Tibial artery (tissue), 4 donors: Measurements from ENCODE around the gene CRAT.

Experiments used
- DNase-seq, 2 donors: peaks; one replicate each; pipeline ENCODE4 v3.0.0-alpha.2; 2019
- H3K27ac ChIP-seq, 2 donors: fragments of 200-600 bp; sonication (generic) in 1 of 2; 1 replicate in 1 of 2; 2 replicates in 1 of 2; pipeline ENCODE4 v1.5.1; 2018 to 2019; ENCODE audit warnings: mild to moderate bottlenecking in 1 of 2
- H3K27me3 ChIP-seq, 2 donors: fragments of 200-600 bp; sonication (generic) in 1 of 2; one replicate each; pipeline versions ENCODE4 v1.5.1 to v1.6.0; 2016 to 2019
- H3K36me3 ChIP-seq, 3 donors: fragments of 200-600 bp; sonication (generic) in 2 of 3; one replicate each; pipeline ENCODE4 v1.5.1; 2016 to 2019; ENCODE audit warnings: mild to moderate bottlenecking in 2 of 3
- H3K4me1 ChIP-seq, 4 donors: fragments of 200-600 bp; sonication (generic) in 2 of 4; 1 replicate in 3 of 4; 2 replicates in 1 of 4; pipeline ENCODE4 v1.5.1; 2016 to 2019
- H3K4me3 ChIP-seq, 2 donors: fragments of 200-600 bp; sonication (generic) in 1 of 2; 1 replicate in 1 of 2; 2 replicates in 1 of 2; pipeline ENCODE4 v1.5.1; 2018 to 2019; ENCODE audit warnings: mild to moderate bottlenecking in 2 of 2
- H3K9me3 ChIP-seq, 3 donors: fragments of 200-600 bp; sonication (generic) in 1 of 3; one replicate each; pipeline ENCODE4 v1.5.1; 2016 to 2019
- intact Hi-C: fragments of 100-400 bp; cut with DNase I; formaldehyde crosslinking; loops from one replicate; pipeline ENCODE4 v1.15.0; 2023; ENCODE audit warnings: low total_unique reads
- TF ChIP-seq, protein P1 (sequence below), 2 experiments: fragments of 200-600 bp in 1 of 2; fragments of 450-650 bp in 1 of 2; IDR thresholded peaks; one replicate each; pipeline ENCODE4 v1.5.1; 2017 to 2019; ENCODE audit warnings: antibody characterized with exemption in 2 of 2, mild to moderate bottlenecking in 1 of 2, moderate library complexity in 1 of 2

Gene CRAT

DNA sequence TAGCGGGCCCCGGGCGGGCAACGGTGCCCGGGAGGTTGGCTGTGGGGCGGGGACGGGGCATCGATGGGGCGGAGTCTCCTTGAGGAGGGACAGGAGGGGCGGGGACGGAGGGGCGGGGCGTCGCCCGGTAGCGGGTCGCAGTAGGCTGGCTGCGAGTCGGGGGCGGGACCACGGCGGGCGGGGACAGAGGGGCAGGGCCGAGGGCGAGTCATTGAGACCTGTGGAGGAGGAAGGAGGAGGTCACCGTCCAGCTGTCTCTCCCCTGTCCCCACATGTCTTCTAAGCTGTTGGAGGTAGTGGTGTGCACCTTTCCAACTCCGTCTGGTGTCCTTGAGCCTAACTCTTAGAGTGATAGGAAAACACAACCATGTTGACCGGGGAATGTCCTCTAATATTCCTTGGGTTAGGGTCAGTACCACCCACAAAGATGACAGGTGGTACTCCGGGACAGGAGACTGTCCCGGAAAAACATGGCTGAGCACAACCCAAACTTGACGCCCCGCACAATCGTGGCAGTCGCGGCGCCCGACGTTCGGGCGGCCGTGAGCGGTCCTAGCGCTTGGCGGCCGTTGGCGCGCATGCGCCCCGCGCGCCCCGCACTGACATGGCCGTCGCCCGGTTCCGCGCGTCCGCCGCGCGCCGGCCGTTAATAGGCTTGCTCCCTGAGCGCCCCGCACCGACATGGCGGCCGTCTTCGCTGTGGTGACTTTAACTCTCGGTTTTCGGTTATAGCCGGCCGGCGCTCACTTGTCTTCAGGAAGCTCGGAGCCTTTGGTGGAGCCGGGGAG, at the start of gene CRAT, which contains the start of gene PTPA:
CRAT (minus strand) TSS at position 54 of the 788 bp plus-strand sequence. CDS start 284 bp downstream, outside the sequence.
PTPA (plus strand) TSS at position 676 of the 788 bp plus-strand sequence. CDS start 186 bp downstream, outside the sequence.
- intact Hi-C loops: no loop called here
- TF ChIP-seq, protein P1, sequence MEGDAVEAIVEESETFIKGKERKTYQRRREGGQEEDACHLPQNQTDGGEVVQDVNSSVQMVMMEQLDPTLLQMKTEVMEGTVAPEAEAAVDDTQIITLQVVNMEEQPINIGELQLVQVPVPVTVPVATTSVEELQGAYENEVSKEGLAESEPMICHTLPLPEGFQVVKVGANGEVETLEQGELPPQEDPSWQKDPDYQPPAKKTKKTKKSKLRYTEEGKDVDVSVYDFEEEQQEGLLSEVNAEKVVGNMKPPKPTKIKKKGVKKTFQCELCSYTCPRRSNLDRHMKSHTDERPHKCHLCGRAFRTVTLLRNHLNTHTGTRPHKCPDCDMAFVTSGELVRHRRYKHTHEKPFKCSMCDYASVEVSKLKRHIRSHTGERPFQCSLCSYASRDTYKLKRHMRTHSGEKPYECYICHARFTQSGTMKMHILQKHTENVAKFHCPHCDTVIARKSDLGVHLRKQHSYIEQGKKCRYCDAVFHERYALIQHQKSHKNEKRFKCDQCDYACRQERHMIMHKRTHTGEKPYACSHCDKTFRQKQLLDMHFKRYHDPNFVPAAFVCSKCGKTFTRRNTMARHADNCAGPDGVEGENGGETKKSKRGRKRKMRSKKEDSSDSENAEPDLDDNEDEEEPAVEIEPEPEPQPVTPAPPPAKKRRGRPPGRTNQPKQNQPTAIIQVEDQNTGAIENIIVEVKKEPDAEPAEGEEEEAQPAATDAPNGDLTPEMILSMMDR (IDR thresholded peaks at IDR 0.05): peak in 1 of 2 experiments; percentile 15
- peak; percentile 97 to 99 for DNase-seq
- peak within 1 kb of the TSS; percentile 80 to 84 for H3K4me3 ChIP-seq
- H3K36me3 ChIP-seq: peaks cover 5 to 28% (median 22%) of the 10 kb centered on the region in 3 donors
- no peaks in the 10 kb centered on the region for H3K27me3 ChIP-seq
- H3K27ac ChIP-seq: peak within 1 kb of the TSS; percentile 88 to 92
- H3K9me3 ChIP-seq: no peaks in the 10 kb centered on the region
- H3K4me1 ChIP-seq: peaks cover 0 to 50% (median 27%) of the 10 kb centered on the region in 4 donors

DNA sequence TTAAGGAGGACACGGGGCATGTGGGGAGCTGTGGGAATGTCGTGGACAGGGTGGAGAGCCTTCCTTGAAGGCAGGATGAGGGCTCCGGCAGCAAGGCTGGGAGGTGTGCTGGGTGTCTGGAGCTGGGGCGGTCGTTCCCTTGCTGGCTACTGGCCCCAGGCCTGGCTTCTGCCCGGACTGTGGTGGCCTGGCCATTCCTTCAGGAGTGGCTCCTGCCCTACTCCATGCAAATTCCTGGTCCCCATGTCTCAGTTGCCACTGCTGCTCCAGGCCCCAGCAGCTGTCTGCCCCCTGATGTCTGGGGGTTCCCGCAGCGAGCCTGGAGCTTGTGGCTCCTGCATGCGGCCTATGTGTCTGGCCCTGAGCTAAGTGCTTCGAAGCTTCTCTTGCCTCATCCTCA, 45.6 kb upstream of the CRAT start:
- intact Hi-C loops: no loop called here
- no peaks in the 10 kb centered on the region for H3K27me3 ChIP-seq
- H3K4me3 ChIP-seq: no peak overlapping the region
- H3K4me1 ChIP-seq: no peaks in the 10 kb centered on the region
- H3K9me3 ChIP-seq: no peaks in the 10 kb centered on the region
- peaks cover 0 to 60% (median 5%) of the 10 kb centered on the region in 3 donors for H3K36me3 ChIP-seq
- H3K27ac ChIP-seq: no peak overlapping the region
- TF ChIP-seq, protein P1 (IDR thresholded peaks at IDR 0.05): no peak
- DNase-seq: no peak

DNA sequence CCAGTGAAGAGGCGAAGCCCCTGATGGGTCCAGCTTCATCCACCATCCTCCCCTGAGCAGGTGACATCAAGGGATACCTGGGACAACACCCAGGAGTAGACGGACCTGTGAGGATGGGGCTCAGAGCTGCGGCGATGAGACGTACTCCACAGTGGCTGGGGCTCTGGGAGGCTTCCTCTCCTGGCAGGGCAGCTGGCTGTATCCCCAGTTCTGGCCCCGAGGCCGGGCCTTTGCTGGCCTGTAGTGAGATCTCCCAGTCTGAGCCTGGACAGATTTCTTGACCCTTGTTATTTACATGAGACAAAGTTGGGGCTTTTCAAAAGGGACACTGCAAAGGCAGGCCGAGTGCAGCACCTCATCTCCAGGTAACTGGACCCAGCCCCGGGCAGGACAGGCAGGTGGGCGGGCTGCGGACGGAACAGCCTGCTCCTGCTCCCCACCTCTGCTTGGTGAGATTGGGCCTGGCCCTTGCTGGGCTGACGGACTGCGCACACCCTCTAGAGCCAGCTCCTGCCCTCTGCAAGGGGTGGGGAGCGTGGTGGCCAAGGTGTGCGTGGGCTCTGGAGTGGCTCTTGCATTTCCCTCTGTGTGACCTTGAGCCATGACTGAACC, 44.4 kb upstream of the CRAT start:
- DNase-seq: no peak
- intact Hi-C loops: no loop called here
- TF ChIP-seq, protein P1 (IDR thresholded peaks at IDR 0.05): no peak
- H3K4me1 ChIP-seq: no peaks in the 10 kb centered on the region
- no peak overlapping the region for H3K4me3 ChIP-seq
- H3K36me3 ChIP-seq: peaks cover 0 to 70% (median 5%) of the 10 kb centered on the region in 3 donors
- H3K9me3 ChIP-seq: no peaks in the 10 kb centered on the region
- H3K27ac ChIP-seq: no peak overlapping the region
- H3K27me3 ChIP-seq: no peaks in the 10 kb centered on the region

DNA sequence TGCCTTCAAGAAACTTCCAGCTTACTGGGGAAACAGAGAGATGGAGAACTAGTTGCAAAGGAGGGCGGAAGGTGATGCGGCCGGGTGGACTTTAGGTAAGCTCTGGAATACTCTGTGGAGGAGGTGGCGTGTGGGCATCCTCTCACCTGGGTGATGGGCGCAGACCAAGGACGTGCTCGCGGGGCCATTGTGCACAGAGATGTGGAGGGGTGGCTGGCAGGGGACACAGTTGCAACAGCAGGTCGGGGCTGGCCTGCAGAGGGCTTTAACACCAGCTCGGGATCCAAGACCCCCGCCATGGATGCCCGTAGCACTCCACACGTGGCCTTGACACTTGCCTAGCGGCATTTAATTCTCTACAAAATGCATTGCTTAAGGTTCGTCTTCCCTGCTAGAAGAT, 40.9 kb upstream of the CRAT start:
- Histone ChIP-seq H3K9me3 (no peaks in the 10 kb centered on the region), H3K36me3 (peaks cover 0 to 81% (median 5%) of the 10 kb centered on the region in 3 donors), H3K4me1 (peaks cover 0 to 19% (median 11%) of the 10 kb centered on the region in 4 donors), H3K4me3 (no peak overlapping the region), H3K27ac (no peak overlapping the region), H3K27me3 (no peaks in the 10 kb centered on the region)
- intact Hi-C loops: no loop called here
- TF ChIP-seq, protein P1 (IDR thresholded peaks at IDR 0.05): no peak
- no peak for DNase-seq

DNA sequence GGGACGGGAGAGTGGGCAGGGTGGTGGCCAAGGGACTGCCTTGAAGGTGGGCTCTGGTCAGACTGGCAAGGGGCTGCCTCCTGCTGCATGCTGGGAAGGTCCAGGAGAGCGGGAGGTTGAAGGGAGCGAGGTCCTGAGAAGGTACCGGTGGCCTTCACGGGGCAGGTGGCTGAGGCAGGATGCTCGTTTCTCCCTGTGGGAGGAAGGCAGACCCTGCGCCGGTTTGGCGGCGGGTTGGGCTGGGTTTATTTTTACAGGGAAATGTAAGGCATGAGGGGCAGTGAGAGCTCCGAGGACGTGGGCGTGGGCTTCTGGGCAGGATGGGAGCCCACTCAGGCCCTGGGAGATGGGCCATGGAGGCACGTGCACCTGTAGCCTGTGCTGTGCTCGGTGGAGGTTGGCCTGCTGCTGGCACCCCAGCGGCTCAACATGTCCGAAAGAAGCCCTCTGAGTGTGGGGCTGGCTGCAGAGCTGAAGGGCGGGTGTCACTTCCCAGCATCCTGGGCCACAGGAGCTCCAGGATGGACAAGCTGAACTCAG, 40.1 kb upstream of the CRAT start:
- no peak for DNase-seq
- no peaks in the 10 kb centered on the region for H3K27me3 ChIP-seq
- TF ChIP-seq, protein P1 (IDR thresholded peaks at IDR 0.05): no peak
- H3K36me3 ChIP-seq: peaks cover 0 to 73% (median 5%) of the 10 kb centered on the region in 3 donors
- no peak overlapping the region for H3K4me3 ChIP-seq
- no peak overlapping the region for H3K27ac ChIP-seq
- intact Hi-C loops: no loop called here
- H3K9me3 ChIP-seq: no peaks in the 10 kb centered on the region
- H3K4me1 ChIP-seq: peaks cover 0 to 26% (median 19%) of the 10 kb centered on the region in 4 donors
